Stimulated activated CD4-positive, alpha-beta T cell treated with anti-CD3 and anti-CD28 coated beads, TNF-alpha, amount 100 ng/mL, for 1 hour (primary cell): ENCODE results near the gene CEBPG.

Source experiments
- DNase-seq, 3 donors: peaks; one replicate each; pipeline ENCODE4 v3.0.0-alpha.2; 2020; ENCODE audit warnings: low read depth in 3 of 3, low spot score in 1 of 3

Gene CEBPG

DNA sequence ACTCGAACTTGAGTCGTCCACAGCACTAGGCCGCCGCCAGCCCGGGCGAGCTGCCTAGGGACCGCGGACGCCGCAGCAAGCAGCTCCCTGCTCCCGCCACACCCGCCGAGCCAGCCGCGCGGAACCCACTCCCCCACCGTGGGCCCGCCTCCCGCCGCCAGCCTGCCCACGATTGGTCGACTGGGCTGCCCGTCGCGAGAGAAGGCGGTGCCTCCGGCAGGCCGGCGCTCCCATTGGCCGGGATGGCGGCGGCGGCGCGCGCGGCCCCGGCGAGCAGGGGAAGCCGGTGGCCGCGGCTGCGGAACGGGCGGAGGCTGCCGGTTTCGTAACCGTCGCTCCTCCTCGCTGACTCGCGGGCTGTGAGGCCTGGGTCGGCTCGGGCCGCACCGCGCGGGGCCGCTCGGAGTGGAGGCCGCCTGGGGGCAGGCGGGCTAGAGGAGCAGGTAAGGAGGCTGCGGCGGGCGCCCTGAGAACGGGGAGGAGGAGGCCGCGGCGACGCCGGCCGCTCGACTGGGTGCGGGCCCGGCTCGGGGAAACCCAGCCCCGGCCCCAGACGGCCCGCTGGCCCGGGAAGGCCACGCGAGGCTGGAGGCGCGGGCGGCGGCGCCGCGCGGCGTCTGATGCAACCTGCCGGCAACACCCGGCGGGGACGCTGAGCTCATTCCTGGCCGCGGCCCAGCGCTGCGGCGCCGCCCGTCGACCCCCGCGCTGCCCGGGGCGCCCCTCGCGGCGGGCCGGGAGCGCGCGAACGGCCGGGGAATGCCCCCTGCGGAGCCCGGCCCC is at the start of gene CEBPG:
Gene CEBPG, plus strand, starts transcription at position 257 of the 783 bp plus-strand sequence. CDS start 5,531 bp downstream, outside the sequence.
- DNase-seq: peak; percentile 83 to 94 (median 94)

DNA sequence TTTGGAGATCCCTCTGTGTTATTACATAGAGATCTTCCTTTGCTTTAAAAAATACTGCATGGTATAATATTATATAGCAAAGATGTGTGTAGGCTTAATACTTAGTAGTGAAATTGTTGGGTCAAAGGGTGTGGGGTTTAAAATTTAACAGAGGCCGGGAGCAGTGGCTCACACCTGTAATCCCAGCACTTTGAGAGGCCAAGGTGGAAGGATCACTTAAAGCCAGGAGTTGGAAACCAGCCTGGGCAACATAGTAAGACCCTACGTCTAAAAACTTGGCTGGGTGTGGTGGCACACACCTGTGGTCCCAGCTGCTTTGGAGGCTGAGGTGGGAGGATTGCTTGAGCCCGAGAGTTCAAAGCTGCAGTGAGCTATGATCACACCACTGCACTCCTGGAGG is 48.9 kb upstream of the CEBPG start:
- no peak for DNase-seq

DNA sequence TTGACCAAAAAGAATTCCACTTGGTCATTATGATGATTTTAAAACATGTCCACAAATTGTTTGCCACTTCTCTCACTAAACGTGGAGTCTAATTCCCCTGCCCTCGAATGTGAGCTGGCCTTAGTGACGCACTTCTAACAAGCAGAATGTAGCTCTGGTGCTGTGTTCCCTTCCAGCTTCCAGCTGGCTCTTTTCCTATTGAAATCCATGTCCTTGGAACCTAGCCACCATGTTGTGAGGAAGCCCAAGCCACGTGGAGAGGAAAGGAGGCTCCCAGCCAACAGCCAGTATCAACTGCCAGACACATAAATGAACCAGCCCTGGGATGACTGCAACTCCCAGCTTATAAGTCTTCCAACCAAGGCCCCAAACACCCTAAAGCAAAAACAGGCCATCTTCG is 47.6 kb upstream of the CEBPG start:
- no peak for DNase-seq

DNA sequence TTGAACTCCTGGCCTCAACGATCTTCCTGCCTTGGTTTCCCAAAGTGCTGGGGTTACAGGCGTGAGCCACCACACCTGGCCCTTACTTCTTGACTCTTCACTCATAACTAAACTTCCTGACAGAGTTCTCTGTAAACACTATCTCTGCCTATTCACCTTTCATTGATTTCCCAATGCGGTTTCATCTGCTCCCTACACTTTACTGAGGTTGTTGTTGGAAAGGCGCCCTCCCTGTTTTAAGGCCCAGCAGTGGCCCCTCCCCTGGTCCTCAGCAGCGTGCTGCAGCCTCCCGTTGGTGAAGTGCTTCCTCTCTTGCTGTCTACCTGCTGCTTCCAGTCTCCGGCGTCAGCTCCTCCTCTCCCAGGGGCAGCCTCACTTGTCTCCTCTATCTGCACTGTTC is 44.4 kb upstream of the CEBPG start:
- no peak for DNase-seq

DNA sequence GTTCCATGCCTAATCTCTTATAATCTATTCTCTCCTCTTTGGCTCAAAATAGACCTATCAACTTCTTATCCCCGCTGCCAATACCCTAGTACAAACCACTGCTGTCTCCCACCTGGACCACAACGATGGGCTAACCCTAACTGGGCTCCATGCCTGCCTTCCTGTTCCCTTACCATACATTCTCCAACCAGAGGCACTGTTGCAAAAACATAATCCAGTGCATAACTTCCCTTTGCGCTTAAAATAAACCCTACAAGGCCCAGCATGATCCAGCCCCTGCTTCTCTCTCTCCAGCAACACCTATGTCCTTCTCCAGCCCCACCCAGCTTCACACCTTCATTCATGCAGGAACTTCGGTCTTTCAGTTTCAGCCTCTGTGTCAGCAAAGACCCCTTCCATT is 43.8 kb upstream of the CEBPG start:
- DNase-seq: no peak

DNA sequence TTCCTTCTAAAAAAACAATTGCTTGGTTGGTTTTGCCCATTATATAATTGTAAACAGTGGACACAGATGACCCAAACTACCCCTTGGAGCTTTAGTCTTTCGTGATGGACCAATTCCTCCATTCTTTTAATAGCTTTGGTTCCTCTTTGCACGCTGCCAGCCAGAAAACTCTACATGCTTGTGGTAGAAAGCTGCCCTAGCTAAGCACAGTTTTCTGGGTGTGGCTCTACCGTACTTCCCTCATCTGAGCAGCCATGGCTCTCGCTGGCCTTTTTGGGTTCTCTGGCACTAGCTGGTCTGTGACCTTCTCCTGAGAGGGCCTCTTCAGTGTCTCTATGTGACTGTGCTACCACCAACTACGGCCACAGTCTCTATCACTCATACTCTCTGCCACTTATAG is 41.3 kb upstream of the CEBPG start:
- no peak for DNase-seq

DNA sequence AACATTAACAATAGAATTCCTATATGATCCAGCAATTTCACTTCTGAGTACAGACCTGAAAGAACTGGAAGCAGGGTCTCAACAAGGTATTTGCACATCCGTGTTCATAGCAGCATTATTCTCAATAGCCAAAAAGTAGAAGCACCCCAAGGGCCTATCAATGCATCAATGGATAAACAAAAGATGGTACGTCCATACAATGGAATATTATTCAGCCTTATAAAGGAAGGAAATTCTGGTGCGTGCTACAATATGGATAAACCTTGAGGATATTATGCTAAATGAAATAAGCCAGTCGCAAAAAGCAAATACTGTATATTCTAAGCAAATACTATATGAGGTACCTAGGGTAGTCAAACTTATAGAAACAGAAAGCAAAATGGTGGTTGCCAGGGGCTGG is 40.4 kb upstream of the CEBPG start:
- DNase-seq: no peak

DNA sequence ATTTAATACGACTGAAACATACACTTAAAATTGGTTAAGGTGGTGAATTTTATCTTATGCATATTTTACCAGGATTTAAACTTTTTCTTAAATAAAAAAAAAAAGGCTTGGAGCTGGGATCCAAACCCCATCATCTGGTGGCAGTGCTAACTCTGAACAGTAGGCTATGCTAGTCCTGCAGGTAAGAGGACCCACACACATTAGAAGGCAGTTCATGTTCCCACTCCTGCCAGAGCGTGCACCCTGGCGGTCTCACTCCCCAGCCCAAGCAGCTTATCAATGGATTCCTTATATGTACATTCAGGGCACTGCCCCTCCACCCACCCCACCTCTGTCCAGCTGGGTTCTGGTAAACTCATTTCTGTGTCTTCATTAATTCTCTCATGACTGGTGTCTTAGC is 39.9 kb upstream of the CEBPG start:
- no peak for DNase-seq

DNA sequence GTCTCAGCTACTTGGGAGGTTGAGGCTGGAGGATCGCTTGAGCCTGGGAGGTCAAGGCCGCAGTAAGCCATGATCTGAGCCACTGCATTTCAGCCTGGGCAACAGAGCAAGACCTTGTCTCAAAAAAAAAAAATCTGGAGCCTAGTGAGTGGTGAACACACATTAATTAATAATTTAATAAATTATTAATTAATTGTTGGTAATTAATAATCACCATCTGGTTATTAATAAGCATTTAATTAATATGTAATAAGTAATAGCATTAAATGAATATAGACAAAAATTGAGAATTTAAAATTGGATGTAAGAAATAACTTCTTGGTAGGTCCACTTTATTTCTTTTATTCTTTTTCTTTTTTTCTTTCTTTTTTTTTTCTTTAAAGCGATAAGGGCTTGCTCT is 39.2 kb upstream of the CEBPG start:
- DNase-seq: no peak

DNA sequence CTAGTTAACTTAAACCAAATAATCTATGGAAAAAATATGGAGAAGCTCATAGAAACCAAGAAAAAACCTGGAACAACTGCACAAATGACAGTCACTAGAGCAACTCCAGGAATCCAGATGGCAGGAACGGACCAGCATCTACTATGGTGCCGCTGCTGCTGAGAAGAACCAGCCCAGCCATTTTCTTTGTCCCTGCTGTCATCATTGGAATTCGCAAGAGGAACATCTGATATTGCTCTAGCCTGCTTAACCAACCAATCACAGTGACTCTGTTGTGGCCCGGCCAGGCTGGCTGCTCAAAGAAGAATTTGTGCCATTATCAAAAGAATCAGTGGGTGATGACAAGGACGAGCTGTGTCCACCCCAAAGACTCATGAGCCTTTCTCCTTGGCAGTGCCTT is 38.1 kb upstream of the CEBPG start:
- no peak for DNase-seq

DNA sequence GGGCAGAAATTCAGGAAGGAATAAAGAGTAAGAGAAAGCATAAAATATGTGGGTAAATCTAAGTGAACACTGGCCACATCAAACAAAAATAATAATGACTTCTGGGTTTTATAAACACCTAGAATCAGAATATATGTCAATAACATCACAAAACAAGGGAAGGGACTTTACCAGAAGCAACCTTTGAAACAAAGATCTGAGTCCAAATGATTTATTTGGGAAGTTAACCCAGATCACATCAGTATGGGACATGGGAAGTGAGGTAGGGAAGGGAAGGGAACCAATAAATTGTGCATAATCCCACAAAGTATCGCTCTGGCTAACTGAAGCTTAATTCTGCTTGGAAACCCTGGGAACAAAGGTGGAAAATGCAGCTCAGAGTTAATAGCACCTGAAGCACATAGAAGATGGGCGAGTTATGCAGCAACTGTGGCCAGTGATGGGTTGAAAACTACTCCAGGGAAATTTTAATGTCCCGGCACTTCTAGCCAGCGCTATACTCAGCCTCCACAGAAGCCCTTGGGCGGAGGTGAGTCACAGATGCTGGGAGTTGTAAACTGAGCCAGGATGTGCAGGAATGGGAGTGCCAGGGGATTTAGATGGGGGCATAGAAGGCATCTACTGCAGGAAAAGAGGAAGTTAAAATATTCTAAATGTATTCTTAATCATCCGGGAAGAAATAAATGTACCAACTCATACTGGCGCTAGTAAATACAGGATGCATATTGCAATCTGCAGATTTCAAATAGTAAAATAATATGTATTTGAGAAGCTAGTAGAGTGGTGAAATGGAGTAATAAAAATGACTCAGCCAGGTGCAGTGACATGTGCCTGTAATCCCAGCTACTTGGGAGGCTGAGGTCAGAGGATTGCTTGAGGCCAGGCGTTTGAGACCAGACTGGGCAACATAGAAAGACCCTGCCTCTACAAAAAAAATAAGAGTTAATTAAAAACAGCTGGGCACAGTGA is 34.2 kb upstream of the CEBPG start:
- no peak for DNase-seq

DNA sequence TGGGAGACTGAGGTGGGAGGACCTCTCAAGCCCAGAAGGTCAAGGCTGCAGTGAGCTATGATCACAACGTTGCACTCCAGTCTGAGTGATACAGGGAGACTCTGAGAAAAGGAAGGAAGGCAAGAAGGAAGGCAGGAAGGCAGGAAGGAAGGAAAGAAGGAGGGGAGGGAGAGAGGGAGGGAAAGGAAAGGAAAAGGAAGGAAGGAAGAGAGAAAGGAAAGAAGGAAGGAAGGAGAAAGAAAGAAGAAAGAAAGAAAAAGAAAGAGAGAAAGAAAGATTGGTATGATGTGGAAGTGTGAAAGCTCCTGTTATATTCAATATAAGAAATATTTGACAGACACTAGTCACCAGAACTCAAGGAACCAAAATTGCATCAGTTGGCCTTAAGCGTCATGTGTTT is 32.5 kb upstream of the CEBPG start:
- DNase-seq: no peak

DNA sequence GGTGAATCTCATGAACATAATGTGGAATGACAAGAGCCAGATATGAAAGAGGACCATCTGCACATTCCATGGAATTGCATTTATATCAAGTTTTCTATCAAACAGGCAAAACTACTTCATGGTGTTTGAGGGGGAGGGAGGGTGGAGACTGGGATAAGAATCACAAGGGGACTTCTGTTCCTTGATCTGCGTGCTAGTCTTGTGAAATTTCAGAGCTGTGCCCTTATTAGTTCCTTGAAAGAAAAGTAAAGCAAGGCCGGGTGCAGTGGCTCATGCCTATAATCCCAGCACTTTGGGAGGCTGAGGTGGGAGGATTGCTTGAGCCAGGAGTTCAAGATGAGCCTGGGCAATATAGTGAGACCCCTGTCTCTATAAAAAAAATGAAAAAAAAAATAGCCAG is 30.2 kb upstream of the CEBPG start:
- no peak for DNase-seq

DNA sequence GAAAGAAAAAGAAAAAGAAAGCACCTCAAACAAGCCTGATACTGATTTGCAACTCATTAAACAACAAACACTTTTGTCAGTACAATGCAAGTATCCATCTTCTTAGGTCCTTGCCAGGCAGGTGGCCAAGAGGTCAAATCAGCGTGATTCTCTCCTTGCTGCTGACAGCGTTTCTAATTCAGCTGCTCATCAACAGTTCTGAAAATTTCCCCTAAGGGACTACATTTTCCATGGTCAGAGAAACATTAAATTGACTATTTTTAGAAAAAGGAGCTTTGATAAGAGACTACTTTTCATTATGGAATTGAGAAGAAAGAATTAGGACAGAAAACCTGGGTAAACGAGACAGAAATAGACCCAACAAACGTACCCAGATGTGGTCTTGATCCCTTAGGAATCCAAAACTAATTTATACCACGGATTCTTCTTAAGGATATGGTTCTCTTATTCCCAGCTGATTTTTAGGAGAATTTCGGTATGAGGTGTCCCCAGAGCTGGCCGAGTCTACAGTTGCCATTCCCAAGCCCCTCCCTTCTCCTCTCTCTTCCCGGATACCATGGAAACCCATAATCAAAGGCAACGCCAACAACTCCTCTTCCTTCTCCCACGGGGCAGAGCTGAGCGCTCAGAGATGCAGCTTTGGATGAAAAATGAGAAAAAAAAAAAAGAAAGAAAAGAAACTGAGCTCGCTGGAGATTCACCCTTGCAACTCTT is 29.5 kb upstream of the CEBPG start:
- DNase-seq: no peak

DNA sequence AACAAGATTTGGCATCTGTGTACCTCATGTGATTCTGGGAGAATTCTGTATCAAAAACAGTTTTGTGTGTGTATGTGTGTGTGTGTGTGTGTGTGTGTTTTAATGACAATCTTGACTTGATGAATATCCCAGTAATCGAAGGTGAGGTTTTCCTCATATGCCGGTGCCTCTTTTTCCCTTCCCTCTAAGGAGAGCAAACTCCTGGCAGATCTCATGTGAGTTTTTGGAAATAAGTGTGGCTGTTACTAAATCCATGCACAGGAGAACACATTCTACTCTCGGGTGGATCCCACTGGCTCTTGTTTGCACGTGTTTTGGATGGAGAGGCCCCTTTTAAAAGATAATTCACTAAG is 29.0 kb upstream of the CEBPG start:
- DNase-seq: no peak

DNA sequence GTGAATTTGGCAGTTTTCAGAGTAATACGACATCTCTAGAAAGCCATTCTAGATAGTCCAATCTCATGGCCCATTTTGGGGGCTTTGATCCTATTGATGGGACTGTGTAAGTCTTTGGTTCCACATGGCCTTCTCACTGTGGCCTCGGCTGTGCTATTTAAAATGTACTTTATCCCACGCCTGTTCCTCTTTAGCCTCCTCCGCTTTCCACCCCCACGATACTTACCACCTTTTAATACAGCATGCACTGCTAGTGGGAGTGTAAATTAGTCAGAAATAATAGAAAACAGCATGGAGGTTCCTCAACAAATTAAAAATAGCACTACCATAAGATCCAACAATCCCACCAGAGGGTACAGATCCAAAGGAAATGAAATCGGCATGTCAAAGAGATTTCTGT is 28.3 kb upstream of the CEBPG start:
- DNase-seq: no peak

DNA sequence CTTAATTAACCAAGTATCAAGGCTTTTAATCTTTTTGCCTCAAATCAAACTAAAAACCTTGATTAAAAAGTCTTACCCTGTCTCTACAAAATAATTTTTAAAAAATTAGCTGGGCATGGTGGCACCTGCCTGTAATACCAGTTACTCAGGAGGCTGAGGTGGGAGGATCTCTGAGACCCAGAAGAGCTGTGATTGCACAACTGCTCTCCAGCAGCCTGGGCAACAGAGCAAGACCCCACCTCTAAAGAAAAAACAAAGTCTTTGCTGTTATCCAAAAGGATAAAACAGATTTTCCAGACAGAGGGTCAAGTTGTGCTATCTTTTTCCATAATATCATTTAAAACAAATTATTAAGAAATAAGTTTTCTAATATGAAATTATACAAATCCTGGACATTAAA is 26.8 kb upstream of the CEBPG start:
- DNase-seq: no peak

DNA sequence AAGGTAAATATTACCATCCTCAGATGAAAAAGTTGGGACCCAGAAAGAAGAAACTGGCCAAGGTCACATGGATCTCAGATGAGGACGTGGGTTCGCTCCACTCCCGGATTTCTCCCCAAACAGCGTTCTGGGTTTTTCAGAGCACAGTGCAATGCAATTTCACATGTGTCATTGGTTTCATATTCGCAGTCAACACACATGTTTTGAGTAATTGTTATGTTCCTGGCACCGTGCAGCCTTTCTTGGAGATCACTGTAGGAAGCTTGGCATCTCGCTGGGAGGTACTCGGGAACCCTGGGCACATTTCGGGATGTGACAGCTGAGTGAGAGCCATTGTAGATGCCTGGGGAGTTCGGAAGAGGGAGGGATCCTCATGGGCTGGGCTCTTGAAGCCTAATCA is 26.2 kb upstream of the CEBPG start:
- no peak for DNase-seq

DNA sequence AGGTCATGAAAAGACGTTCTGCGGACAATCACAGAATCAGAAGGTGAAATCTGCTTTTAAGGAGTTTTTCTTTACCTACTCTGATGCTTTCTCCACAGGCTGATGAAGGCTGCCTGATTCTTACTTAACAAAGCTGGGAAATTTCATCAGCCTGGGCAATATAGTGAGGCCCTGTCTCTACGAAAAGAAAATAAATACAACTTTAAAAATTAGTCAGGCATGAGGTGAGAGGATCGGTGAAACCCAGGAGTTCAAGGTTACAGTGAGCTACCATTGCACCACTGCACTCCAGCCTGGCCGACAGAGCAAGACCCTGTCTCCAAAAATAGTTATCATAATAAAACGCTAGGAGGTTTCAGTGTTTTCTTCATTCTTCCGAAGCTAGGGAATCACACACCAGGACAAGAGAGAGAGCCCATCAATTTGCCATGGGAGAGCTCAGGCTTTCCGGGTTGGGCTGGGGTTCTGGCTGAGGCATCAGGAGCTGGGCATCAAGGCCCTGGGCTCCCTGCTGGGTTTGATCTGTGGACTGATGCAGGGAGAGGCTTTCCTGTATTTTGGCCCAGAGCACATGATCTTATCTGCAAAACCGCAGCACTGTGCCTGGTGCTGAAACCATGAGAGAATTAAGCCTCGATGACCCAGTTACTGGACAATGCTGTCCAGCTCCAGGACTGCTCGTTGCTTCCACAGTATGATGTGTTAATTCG is 25.1 kb upstream of the CEBPG start:
- DNase-seq: no peak

DNA sequence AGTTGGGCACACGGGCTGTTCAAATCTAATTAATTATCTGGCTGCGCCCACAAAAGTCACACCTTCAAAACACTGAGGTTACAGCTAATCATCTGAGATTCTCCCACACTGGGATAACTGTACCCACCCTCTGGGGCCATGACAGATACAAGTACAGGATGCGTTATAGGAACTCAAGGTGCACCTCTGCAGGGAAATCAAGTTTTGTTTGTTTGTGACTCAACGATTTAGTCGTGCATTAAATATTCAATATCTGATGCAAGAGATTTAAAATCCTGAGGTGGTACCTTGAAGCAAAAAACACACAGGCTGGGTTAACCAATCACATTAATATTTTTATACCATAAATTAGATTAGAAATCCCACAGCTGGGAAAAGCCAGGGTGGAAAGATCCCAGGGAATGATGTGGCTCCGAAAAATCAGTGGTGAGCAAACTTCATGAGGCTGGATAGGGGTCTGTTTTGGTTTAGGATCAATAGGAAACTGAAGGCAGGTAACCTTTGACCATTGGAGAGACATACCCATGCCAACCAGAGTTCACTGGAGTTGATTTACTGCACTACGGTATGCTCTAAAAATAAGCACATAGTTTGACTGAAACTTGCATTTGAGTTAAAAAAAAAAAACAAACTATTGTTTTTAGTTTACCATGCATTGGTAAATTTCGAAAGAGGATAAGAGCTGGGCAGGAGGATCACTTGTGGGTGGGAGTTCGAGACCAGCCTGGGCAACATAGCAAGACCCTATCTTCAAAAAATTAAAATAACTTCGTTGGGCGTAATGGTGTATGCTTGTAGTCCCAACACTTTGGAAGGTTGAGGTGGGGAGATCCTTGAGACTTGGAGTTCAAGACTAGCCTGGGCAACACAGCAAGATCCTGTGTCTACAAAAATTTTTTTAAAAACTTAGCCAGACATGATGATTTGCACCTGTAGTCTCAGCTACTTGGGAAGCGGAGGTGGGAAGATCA is 23.9 kb upstream of the CEBPG start:
- DNase-seq: no peak
